Activated B cell treated with CpG ODN at 0.5 μM for 24 hours (primary cell): ENCODE measurements around the gene EXTL2. TPM values are rescaled to one million over a fixed set of nuclear protein-coding genes. Genes with fewer than 3 reads are reported as not detected.

Experiments used
- ATAC-seq: fragments of 200-7000 bp; cut with Tn5 transposase; one replicate; pipeline ENCODE4 v1.10.0; 2021; ENCODE audit warnings: low read depth, mild to moderate bottlenecking, moderate library complexity
- CTCF ChIA-PET: fragments of 350-600 bp; sonication (Branson Sonifier 250); formaldehyde crosslinking; loops from one replicate; lab custom pipeline; 2021; ENCODE audit warnings: antibody characterized with exemption; lab: Charles Lee
- POLR2A ChIA-PET: fragments of 350-600 bp; sonication (Branson Sonifier 250); formaldehyde crosslinking; loops from one replicate; lab custom pipeline; 2021; ENCODE audit warnings: antibody characterized with exemption; lab: Charles Lee
- DNase-seq: peaks from one replicate; pipeline ENCODE4 v3.0.0; 2022
- H3K27ac Mint-ChIP-seq: one replicate; pipeline ENCODE4 v1.8.0; 2020; ENCODE audit warnings: mixed read lengths
- H3K27me3 Mint-ChIP-seq: one replicate; pipeline ENCODE4 v1.8.0; 2021; ENCODE audit warnings: mixed read lengths
- H3K36me3 Mint-ChIP-seq: one replicate; pipeline ENCODE4 v1.8.0; 2021; ENCODE audit warnings: low read depth, mixed read lengths
- H3K4me1 Mint-ChIP-seq: one replicate; pipeline ENCODE4 v1.8.0; 2021; ENCODE audit warnings: mixed read lengths
- H3K4me3 Mint-ChIP-seq: one replicate; pipeline ENCODE4 v1.8.0; 2020; ENCODE audit warnings: mild to moderate bottlenecking, mixed read lengths
- H3K9me3 Mint-ChIP-seq: one replicate; pipeline ENCODE4 v1.8.0; 2020; ENCODE audit warnings: mixed read lengths
- CTCF ChIP-seq: fragments of 200-600 bp; IDR thresholded peaks from one replicate; pipeline ENCODE4 v1.8.0; 2022; ENCODE audit warnings: antibody characterized with exemption, mild to moderate bottlenecking
- intact Hi-C: fragments of 100-400 bp; cut with micrococcal nuclease; formaldehyde crosslinking; loops from one replicate; pipeline ENCODE4 v1.15.1; 2024
- total RNA-seq: library from RNA; stranded (reverse); gene quantifications from 2 replicates; pipeline ENCODE4 v1.2.3, GENCODE V29; 2022

EXTL2 gene
- total RNA-seq, 1 donor from 2014 or later: 4.8 TPM

GRCh38 chr1:100921110-100921706 lies 26.6 kb upstream of the EXTL2 start:
- ChIA-PET POLR2A (interaction anchor here (0.6 to 1.6 kb wide), 4 partner anchors 160 to 367 kb away, joined by 3 to 7 read pairs (median 4); no protein-coding TSS in a partner anchor), CTCF (interaction anchor here (1.0 to 10.1 kb wide), 9 partner anchors 315 to 517 kb away, joined by 3 to 130 read pairs (median 6); no protein-coding TSS in a partner anchor)
- H3K4me1 Mint-ChIP-seq: peaks cover 24% of the 10 kb centered on the region
- no peaks in the 10 kb centered on the region for H3K27me3 Mint-ChIP-seq
- intact Hi-C loops: loop anchor here (1.0 to 5.0 kb wide), 7 partner anchors 106 to 648 kb away; partner anchors contain the start of gene DPH5
- no peaks in the 10 kb centered on the region for H3K9me3 Mint-ChIP-seq
- no peak for ATAC-seq
- H3K4me3 Mint-ChIP-seq: no peak overlapping the region
- TF ChIP-seq CTCF: peak; percentile 98
- H3K36me3 Mint-ChIP-seq: peaks cover 57% of the 10 kb centered on the region
- no peak for DNase-seq
- no peak overlapping the region for H3K27ac Mint-ChIP-seq

GRCh38 chr1:100912019-100912418 lies 17.4 kb upstream of the EXTL2 start:
- ChIA-PET POLR2A (no interaction called here), CTCF (no interaction called here)
- Mint-ChIP-seq H3K4me3 (no peak overlapping the region), H3K27ac (no peak overlapping the region), H3K9me3 (no peaks in the 10 kb centered on the region), H3K4me1 (peaks cover 5% of the 10 kb centered on the region), H3K36me3 (peaks cover 78% of the 10 kb centered on the region), H3K27me3 (no peaks in the 10 kb centered on the region)
- TF ChIP-seq CTCF: no peak
- intact Hi-C loops: no loop called here
- DNase-seq: no peak
- no peak for ATAC-seq

GRCh38 chr1:100909018-100909417 lies 14.4 kb upstream of the EXTL2 start:
- no peaks in the 10 kb centered on the region for H3K27me3 Mint-ChIP-seq
- no peak overlapping the region for H3K27ac Mint-ChIP-seq
- POLR2A ChIA-PET: interaction anchor here (1.0 kb wide), 1 partner anchor 499 kb away, joined by 3 read pairs; no protein-coding TSS in a partner anchor

GRCh38 chr1:100907887-100908286 lies 13.2 kb upstream of the EXTL2 start:
- ATAC-seq (no peak), DNase-seq (no peak)
- no peak for TF ChIP-seq CTCF
- intact Hi-C loops: no loop called here
- Mint-ChIP-seq H3K27me3 (no peaks in the 10 kb centered on the region), H3K4me3 (no peak overlapping the region), H3K27ac (no peak overlapping the region), H3K9me3 (peaks cover 4% of the 10 kb centered on the region), H3K36me3 (peaks cover 74% of the 10 kb centered on the region), H3K4me1 (no peaks in the 10 kb centered on the region)
- ChIA-PET POLR2A (interaction anchor here (1.0 kb wide), 1 partner anchor 500 kb away, joined by 3 read pairs; no protein-coding TSS in a partner anchor), CTCF (interaction anchor here (1.4 kb wide), 1 partner anchor 401 kb away, joined by 4 read pairs; no protein-coding TSS in a partner anchor)

More at GRCh38 chr1:100909018-100909417, 14.4 kb upstream of the EXTL2 start:
- Mint-ChIP-seq H3K9me3 (peaks cover 4% of the 10 kb centered on the region), H3K4me1 (no peaks in the 10 kb centered on the region), H3K36me3 (peaks cover 79% of the 10 kb centered on the region), H3K4me3 (no peak overlapping the region)
- intact Hi-C loops: no loop called here
- CTCF ChIA-PET: interaction anchor here (1.4 kb wide), 1 partner anchor 400 kb away, joined by 4 read pairs; no protein-coding TSS in a partner anchor
- ATAC-seq (no peak), DNase-seq (no peak)
- TF ChIP-seq CTCF: no peak

- Mint-ChIP-seq H3K36me3 (peaks cover 68% of the 10 kb centered on the region), H3K27me3 (no peaks in the 10 kb centered on the region), H3K4me3 (no peak overlapping the region), H3K4me1 (no peaks in the 10 kb centered on the region), H3K9me3 (peaks cover 4% of the 10 kb centered on the region), H3K27ac (no peak overlapping the region)
- intact Hi-C loops: no loop called here
- no peak for ATAC-seq
- CTCF ChIA-PET: no interaction called here
- no peak for TF ChIP-seq CTCF
- no peak for DNase-seq
- POLR2A ChIA-PET: no interaction called here
Observed at GRCh38 chr1:100905181-100905580, 10.5 kb upstream of the EXTL2 start.
